ENCODE data around the gene RAB32.
"Not testable (repeated sequence)": the region's sequence is repeated elsewhere in the genome, so short reads cannot be mapped to it uniquely, and the experiment has no call there.

Gene RAB32

GRCh38 chr6:146543211-146543939, at the start of gene RAB32:
Gene RAB32, plus strand, starts transcription at chr6:146543833. Its CDS starts 39 bp downstream, at chr6:146543872.
- no peak for DNase-seq

DNA sequence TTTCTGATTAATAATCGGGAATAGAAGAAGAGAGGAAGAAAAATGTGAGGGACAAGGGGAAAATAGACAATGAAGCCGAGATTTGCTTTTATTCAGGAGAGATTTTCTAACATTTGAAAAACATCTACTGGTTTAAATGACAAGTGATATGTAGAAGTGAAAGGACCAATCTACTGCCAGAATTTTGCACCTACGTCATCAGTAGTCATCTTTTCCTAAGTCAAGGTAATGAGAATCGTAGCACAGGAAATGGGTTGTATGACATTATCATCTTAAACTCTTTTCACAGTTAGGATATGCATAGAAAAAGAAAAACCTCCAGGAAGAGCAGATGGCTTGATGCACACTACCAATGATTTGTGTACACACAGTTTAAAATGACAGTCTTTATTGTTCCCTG, 45.3 kb upstream of the RAB32 start:
- no peak for DNase-seq

GRCh38 chr6:146503096-146503495, 40.5 kb upstream of the RAB32 start:
- DNase-seq, result no peak

- DNase-seq, result no peak
Observed at GRCh38 chr6:146515212-146515611, 28.4 kb upstream of the RAB32 start.

DNA sequence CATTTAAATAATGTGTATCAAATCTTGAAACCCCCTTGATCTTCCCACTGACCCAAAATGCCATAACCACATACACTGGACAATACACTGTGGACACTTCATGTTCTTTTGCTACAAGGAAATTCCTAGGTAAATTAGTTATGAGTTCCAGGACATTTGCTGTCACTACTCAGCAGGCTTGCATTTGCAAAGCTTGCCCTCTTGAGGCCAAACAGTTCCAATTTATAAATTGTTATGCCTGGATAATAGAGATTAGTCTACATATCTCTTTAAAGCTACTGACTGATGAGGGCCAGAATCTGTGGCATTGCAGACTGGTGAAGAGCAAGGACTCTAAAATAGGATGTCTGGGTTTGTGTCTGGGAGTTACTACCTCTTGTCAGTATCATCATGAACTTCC, 17.4 kb upstream of the RAB32 start:
- no peak for DNase-seq

DNA sequence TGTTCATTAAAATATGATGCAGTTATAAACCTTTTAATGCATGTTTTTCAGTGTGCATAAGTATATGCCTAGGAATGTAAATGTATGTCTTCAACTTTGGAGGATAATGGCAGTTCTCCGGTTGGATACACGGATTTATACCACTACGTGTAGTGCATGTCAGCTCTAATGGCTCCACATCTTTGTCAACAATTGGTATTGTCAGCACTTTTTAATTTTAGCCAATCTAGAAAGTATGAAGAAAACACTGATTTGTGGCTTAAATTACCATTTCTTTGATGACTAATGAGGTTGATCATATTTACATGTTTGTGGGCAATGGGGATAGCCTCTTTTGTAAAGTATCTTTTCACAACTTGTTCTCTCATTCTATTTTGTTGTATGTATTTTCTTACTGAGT, 10.9 kb upstream of the RAB32 start:
- DNase-seq, result no peak

- no peak for DNase-seq
Observed at GRCh38 chr6:146542881-146543210, 787 bp upstream of the RAB32 start.

DNA sequence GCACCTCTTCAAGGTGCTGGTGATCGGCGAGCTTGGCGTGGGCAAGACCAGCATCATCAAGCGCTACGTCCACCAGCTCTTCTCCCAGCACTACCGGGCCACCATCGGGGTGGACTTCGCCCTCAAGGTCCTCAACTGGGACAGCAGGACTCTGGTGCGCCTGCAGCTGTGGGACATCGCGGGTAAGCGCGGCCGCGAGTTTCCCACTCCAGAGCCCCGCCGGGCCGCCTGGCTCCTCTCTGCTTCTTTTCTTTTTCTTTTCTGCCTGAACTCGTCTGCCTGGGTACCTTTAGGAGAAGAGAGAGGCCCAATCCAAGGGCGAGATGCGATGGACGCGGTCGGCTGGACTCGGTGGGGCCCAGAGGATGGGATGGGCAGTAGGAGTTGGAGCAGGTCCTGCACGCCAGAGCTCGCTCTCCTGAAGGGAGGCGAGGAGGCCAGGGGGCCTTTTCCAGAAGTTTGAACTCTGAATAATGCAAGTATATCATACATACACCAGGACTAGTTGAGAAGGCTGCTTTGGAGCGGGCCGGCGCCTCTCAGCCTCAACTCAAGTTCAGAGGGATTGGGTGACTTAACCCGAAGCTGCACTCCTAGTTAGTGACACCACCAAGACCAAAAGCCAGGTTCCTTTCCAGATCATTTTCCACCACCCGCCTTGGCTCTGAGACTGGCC, 445 bp downstream of the RAB32 start:
- DNase-seq, result no peak

DNA sequence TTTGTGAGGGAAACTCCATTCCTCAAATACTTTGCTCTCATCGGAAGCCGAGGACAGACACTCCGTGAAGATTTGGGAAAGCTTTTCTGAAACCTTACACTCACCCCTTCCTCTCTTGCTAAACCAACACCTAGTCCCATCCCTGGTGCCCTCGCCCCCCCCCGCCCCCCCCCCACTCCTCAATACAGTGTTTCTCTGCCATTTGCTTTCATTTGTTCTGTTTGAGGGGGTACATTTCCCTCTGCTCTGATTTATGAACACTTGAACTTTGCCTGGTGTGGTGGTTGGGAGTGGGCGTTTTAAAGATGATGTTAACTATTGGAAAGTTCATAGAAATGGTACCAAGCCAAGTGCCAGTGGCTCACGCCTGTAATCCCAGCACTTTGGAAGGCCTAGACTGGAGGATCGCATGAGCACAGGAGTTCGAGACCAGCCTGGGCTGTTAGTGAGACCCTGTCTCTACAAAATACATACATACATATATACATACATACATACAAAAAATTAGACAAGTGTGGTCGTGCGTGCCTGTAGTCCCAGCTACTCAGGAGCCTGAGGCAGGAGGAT, 1.1 kb downstream of the RAB32 start:
- no peak for DNase-seq

GRCh38 chr6:146545581-146545980, 1.9 kb downstream of the RAB32 start:
- no peak for DNase-seq

- DNase-seq, result no peak
Observed at GRCh38 chr6:146546443-146547043, 2.9 kb downstream of the RAB32 start.

GRCh38 chr6:146547889-146548288, 4.3 kb downstream of the RAB32 start:
- DNase-seq, result no peak

- no peak for DNase-seq
Observed at GRCh38 chr6:146548898-146549374, 5.3 kb downstream of the RAB32 start.

DNA sequence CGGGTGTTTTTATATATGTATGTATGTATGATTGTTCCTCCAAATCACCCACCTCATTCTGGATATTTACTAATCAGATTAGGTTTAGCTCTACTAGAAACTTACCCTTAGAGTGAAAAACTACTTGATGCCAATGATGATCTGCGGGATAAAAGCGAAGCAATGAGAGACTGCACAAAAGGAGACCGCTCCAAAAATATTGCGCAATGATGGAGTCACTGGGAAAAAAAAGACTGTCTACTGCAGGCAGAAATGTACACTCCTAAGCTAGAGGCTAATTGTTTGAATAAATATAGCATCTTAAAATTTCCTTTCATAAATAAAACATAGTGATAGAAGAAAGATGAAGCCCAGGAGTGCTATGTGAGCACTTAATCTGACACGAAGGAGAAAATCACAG, 7.3 kb downstream of the RAB32 start:
- no peak for DNase-seq

GRCh38 chr6:146551545-146551944, 7.9 kb downstream of the RAB32 start:
- no peak for DNase-seq

DNA sequence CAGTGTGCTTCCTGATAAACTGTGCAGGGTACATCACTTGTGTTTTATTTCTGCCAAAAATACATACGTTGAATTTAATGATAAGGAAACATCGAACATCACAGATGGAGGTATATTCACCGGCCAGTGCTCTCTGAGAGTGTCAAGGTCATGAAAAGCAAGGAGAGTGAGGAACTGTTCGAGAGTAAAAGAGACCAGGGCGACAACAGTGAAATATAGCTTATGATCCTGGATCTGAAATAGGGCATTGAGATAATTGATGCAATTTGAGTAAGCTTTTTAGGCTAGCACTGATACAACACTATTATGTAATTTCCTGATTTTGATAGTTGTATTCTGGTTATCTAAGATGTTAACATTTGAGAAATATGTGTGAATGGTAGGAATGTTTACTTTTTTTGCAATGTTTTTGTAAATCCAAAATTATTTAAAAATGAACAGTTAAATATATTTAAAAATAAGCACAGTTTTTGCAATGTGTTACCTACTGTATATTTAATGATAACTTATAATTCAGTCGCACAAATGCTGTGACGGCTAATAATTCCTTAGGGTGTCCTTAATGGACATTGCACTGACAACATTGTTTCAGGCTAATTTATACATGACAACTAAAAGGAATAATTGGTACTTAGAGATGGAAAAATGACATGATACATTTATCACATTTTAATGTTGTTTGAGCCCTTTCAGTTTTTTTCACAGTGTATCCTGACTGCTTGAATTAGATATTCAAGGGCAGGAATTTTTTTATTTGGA, 9.9 kb downstream of the RAB32 start:
- no peak for DNase-seq

DNA sequence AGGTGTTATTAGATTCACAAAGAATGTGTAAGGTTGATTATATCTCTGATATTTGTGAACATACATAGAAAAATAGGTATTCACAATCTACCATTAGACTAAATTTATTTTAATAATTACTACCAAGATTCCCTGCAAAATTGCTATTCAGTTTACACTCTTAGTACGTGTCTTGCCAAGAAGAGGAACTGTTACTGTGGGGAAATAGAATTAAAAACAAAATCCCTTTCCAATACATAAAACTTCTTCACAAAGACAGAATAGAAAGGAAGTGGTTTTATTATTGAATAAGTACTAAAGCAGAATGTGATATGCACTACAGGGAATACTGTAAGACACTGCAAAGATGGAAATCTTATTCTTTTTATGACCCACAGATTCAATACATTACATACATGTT, 17.0 kb downstream of the RAB32 start:
- DNase-seq, result no peak

- DNase-seq, result not testable (repeated sequence)
Observed at GRCh38 chr6:146566661-146567060, 23.0 kb downstream of the RAB32 start.

DNA sequence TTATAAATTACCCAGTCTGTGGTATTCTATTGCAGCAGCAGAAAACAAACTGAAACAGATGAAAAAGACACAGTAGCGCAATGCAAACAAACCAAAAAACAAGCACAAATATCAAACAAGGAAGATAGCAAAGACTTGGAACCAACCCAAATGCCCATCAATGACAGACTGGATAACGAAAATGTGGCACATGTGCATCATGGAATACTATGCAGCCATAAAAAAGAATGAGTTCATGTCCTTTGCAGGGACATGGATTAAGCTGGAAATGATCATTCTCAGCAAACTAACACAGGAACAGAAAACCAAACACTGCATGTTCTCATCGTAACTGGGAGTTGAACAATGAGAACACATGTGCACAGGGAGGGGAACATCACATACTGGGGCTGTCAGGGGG, 25.0 kb downstream of the RAB32 start:
- DNase-seq, result not testable (repeated sequence)

DNA sequence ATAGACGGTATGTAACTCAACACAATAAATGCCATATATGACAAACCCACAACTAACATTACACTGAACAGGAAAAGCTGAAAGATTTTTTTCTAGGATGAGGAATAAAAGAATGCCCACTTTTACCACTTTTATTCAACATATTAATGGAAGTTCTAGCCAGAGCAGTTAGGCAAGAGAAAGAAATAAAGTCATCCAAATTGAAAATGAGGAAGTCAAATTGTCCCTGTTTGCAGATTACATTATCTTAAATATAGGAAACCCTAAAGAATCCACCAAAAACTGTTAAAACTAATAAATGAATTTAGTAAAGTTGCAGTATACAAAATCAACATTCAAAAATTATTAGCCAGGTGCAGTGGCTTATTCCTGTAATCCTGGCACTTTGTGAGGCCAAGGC, 30.6 kb downstream of the RAB32 start:
- DNase-seq, result no peak

- no peak for DNase-seq
Observed at GRCh38 chr6:146578054-146578453, 34.4 kb downstream of the RAB32 start.

DNA sequence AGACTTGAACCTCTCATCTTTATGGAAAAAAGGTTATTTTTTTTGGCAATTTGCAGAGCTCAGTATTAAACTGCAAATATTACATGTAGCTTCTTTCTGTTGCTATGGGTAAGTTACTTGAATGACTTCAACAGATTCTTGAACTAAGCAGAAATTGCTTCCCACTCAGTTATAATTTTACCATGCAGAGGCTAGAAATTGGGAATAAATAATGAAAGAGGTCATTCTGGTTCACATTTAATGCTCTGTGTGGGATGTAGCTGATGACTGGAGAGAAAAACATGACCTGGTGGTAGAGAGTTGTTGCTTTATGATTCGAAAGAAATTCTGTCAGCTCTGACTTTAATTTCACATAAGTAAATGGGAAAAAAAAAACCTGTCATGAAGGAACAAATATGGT, 38.3 kb downstream of the RAB32 start:
- no peak for DNase-seq

DNA sequence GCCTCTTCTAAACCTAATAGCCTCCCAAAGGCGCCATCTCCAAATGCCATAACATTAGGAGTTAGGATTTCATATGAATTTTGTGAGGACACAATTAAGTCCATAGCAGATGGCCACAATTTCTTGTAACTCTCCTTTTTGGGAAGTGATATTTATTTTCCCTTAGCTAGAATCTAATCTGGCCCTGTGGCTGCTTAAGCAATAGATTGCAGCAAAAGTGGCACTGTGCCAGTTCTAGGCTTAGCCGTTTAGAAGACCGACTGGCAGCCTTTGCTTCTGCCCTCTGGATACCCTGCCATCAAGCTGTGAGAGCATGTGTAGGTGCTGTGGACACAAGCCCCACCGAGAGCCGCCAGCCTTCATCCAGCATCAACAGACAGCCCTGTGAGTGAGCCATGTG, 39.2 kb downstream of the RAB32 start:
- DNase-seq, result no peak

Data from activated CD4-positive, alpha-beta T cell treated with anti-CD3 and anti-CD28 coated beads, Interleukin-2, amount 50 U/mL, for 1 hour (primary cell).